Left lung (tissue), 10 donors: Measurements from ENCODE around the gene CD55. TPM values are rescaled to one million over a fixed set of nuclear protein-coding genes. Genes with fewer than 3 reads are reported as not detected.

ENCODE experiments used
- ATAC-seq: fragments of 200-7000 bp; cut with Tn5 transposase; one replicate; pipeline ENCODE4 v1.9.1; 2020; ENCODE audit warnings: moderate library complexity
- DNase-seq, 4 donors: peaks; one replicate each; pipeline ENCODE4 v3.0.0-alpha.2; 2013 to 2020
- H3K27ac ChIP-seq, 2 donors: fragments of 200-600 bp; sonication (generic) in 1 of 2; one replicate each; pipeline versions ENCODE4 v1.5.0 to v1.8.0; 2020 to 2021
- H3K27me3 ChIP-seq, 2 donors: fragments of 200-600 bp; sonication (generic) in 1 of 2; one replicate each; pipeline versions ENCODE4 v1.5.0 to v1.8.0; 2020 to 2021
- H3K36me3 ChIP-seq, 2 donors: fragments of 200-600 bp; sonication (generic) in 1 of 2; one replicate each; pipeline versions ENCODE4 v1.5.0 to v1.8.0; 2020 to 2021
- H3K4me1 ChIP-seq, 2 donors: fragments of 200-600 bp; one replicate each; pipeline ENCODE4 v1.8.0; 2021
- H3K4me3 ChIP-seq, 2 donors: fragments of 200-600 bp; sonication (generic) in 1 of 2; one replicate each; pipeline versions ENCODE4 v1.5.0 to v1.8.0; 2020 to 2021; ENCODE audit warnings: mild to moderate bottlenecking in 1 of 2
- H3K9me3 ChIP-seq, 2 donors: fragments of 200-600 bp; sonication (generic) in 1 of 2; one replicate each; pipeline versions ENCODE4 v1.5.0 to v1.8.0; 2020 to 2021
- intact Hi-C, 2 donors: fragments of 100-400 bp; cut with DNase I; formaldehyde crosslinking; loops; one replicate each; pipeline versions ENCODE4 v1.11.2 to v1.14.2; 2022
- polyA plus RNA-seq, 6 donors: library from polyadenylated mRNA; unstranded; fragments of 120-200 nt; gene quantifications; one replicate each; pipeline ENCODE4 v1.2.1, GENCODE V29; 2013; ENCODE audit not compliant: insufficient read length in 6 of 6
- total RNA-seq, 2 donors: library from RNA; stranded (reverse); fragmentation: NEBNext Ultra II Directional; extraction: Animal tissue kit (Norgen Biotek cat#: 25700); gene quantifications; one replicate each; pipeline ENCODE4 v1.2.1, GENCODE V29; 2021
- TF ChIP-seq, protein P1 (sequence below), 2 donors: fragments of 200-600 bp; sonication (generic) in 1 of 2; IDR thresholded peaks; one replicate each; pipeline versions ENCODE4 v1.5.0 to v1.8.0; 2021; ENCODE audit warnings: antibody characterized with exemption in 2 of 2
- donor health status: DM: no; HTN: yes; CAD: no.
- donor health status: DM: no; HTN: no; CAD: no.

CD55 gene
- total and polyA plus RNA-seq, 8 donors = 53.9 to 593 (median 72.2) TPM

DNA sequence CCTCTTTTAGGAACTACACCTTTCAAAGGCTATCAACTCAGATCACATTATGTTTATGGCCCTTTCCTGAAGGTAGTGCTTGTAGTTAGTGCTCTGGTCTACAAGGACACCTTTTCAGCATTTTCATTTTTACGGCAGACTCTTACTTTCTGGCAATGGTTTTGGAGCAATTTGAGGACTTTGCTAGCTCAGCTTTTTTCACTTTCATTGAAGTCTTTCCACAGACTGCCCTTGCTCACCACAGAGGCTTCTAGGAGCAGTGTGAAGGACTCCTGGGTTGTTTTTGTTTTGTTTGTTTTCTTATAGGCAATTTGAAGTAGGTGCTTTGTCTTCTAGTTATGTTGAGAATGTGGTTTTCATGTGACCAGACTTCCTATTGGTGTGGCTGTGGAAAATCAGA is 43.1 kb downstream of the CD55 start:
- Histone ChIP-seq H3K4me1 (no peaks in the 10 kb centered on the region), H3K4me3 (no peak overlapping the region), H3K9me3 (no peaks in the 10 kb centered on the region), H3K27me3 (no peaks in the 10 kb centered on the region), H3K36me3 (peaks cover 0 to 68% of the 10 kb centered on the region in 2 donors), H3K27ac (no peak overlapping the region)
- TF ChIP-seq, protein P1, sequence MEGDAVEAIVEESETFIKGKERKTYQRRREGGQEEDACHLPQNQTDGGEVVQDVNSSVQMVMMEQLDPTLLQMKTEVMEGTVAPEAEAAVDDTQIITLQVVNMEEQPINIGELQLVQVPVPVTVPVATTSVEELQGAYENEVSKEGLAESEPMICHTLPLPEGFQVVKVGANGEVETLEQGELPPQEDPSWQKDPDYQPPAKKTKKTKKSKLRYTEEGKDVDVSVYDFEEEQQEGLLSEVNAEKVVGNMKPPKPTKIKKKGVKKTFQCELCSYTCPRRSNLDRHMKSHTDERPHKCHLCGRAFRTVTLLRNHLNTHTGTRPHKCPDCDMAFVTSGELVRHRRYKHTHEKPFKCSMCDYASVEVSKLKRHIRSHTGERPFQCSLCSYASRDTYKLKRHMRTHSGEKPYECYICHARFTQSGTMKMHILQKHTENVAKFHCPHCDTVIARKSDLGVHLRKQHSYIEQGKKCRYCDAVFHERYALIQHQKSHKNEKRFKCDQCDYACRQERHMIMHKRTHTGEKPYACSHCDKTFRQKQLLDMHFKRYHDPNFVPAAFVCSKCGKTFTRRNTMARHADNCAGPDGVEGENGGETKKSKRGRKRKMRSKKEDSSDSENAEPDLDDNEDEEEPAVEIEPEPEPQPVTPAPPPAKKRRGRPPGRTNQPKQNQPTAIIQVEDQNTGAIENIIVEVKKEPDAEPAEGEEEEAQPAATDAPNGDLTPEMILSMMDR (IDR thresholded peaks at IDR 0.05) = no peak
- ATAC-seq (no peak), DNase-seq (no peak)
- intact Hi-C loops = no loop called here

DNA sequence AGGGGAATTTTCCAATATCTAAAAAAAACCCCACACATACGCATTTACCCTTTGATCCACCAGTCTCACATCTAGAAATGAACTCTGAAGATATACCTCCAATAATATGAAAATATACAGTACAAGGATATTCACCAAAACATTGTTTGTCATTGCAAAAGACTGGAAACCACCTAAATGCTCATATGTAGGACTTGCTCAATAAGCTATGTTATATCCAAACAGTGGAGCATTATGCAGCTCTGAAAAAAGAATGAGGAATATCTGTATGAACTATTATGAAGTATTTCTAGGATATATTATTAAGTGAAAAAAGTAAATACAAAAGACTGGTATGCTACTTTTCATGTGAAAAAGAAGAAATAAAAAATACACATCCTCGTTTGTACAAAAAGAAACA is 43.6 kb downstream of the CD55 start:
- TF ChIP-seq, protein P1 (IDR thresholded peaks at IDR 0.05) = no peak
- H3K4me3 ChIP-seq = no peak overlapping the region
- intact Hi-C loops = no loop called here
- no peaks in the 10 kb centered on the region for H3K9me3 ChIP-seq
- no peaks in the 10 kb centered on the region for H3K27me3 ChIP-seq
- no peak for DNase-seq
- H3K4me1 ChIP-seq = no peaks in the 10 kb centered on the region
- ATAC-seq = no peak
- peaks cover 0 to 63% of the 10 kb centered on the region in 2 donors for H3K36me3 ChIP-seq
- H3K27ac ChIP-seq = no peak overlapping the region

DNA sequence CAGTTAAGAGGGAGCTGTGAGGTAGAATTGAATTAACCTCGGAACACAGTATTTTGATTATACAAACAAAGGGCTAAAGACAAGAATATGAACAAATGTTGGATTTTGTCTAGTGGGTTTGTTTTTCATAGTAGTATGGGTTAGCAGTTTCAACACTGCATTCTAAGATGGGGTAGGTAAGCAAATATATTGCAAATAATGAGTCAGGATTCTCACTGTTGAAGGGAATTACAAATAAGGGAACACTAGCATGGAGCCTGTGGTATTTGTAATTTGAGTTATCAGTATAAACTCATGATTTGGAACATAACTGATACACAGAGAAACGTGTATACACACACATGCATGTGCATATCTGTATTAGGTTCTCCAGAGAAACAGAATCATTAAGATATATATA is 44.5 kb downstream of the CD55 start:
- intact Hi-C loops = no loop called here
- no peaks in the 10 kb centered on the region for H3K27me3 ChIP-seq
- H3K36me3 ChIP-seq = peaks cover 0 to 54% of the 10 kb centered on the region in 2 donors
- H3K4me3 ChIP-seq = no peak overlapping the region
- no peaks in the 10 kb centered on the region for H3K4me1 ChIP-seq
- TF ChIP-seq, protein P1 (IDR thresholded peaks at IDR 0.05) = no peak
- ATAC-seq (no peak), DNase-seq (no peak)
- no peak overlapping the region for H3K27ac ChIP-seq
- no peaks in the 10 kb centered on the region for H3K9me3 ChIP-seq

DNA sequence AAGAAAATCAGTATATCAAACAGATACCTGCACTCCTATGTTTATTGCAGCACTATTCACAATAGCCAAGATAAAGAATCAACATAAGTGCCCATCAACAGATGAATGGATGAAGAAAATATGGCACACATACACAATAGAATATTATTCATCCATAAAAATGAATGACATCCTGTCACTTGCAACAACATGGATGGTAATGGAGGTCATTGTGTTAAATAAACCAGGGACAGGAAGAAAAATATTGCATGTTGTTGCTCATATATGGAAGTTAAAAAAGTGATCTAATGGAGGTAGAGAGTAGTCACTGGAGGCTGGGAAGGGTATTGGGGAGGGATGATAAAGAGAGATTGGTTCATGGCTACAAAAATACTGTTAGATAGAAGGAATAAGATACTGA is 67.2 kb downstream of the CD55 start:
- H3K9me3 ChIP-seq = no peaks in the 10 kb centered on the region
- TF ChIP-seq, protein P1 (IDR thresholded peaks at IDR 0.05) = no peak
- no peaks in the 10 kb centered on the region for H3K27me3 ChIP-seq
- H3K27ac ChIP-seq = no peak overlapping the region
- no peaks in the 10 kb centered on the region for H3K36me3 ChIP-seq
- ATAC-seq (no peak), DNase-seq (no peak)
- H3K4me3 ChIP-seq = no peak overlapping the region
- H3K4me1 ChIP-seq = no peaks in the 10 kb centered on the region
- intact Hi-C loops = no loop called here

DNA sequence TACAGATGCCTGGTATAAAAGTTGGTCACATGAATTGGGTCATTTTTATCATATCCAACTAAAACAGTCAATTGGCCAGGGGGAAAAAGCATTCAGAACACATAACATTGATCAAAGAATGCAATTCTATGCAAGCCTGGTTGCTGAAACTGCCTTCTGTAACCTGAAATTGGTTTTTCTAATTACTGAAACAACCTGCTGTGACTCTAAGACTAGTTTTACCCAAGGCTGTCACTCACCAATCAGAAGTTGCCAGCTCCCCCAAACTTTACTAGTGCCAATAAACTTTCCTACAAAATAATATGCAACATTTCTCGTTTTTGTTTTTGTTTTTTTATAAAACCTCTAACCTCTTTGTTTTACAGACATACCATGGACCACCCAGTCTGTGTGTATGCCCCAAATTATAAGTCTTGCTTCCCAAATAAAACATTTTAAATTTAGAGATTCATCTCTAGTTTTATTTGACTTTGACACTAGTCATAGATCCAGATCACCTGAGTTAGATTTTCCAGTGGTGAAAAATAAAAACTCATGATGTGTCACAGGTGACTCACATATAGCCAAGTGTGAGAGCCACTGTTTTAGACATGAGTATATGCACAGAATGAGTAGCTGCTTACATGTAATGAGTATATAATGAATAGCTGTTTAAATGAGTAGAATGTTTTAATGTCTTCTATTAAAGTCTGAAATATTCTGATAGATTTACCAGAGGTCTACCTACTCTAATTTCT is 68.4 kb downstream of the CD55 start:
- Histone ChIP-seq H3K27ac (no peak overlapping the region), H3K4me1 (no peaks in the 10 kb centered on the region), H3K4me3 (no peak overlapping the region), H3K27me3 (no peaks in the 10 kb centered on the region), H3K9me3 (no peaks in the 10 kb centered on the region), H3K36me3 (no peaks in the 10 kb centered on the region)
- no peak for DNase-seq
- intact Hi-C loops = no loop called here
- TF ChIP-seq, protein P1 (IDR thresholded peaks at IDR 0.05) = no peak
- ATAC-seq = no peak
